A673 (cell line): ENCODE results near the gene CAMTA2. TPM values are rescaled to one million over a fixed set of nuclear protein-coding genes. Genes with fewer than 3 reads are reported as not detected.
A peak's percentile ranks its signal among the peaks of the same experiment; 100 is the strongest.

Source experiments
- BruUV-seq: library from RNA; stranded (reverse); fragments of 400-500 nt; replicated peaks from 2 replicates; lab custom pipeline; 2021; lab: Mats Ljungman, UMichigan
- CTCF ChIA-PET: fragments of 300-600 bp; sonication (Branson Sonifier 250); formaldehyde crosslinking; loops from one replicate; lab custom pipeline; 2022; ENCODE audit warnings: antibody characterized with exemption; lab: Charles Lee
- POLR2A ChIA-PET: fragments of 300-600 bp; sonication (Branson Sonifier 250); formaldehyde crosslinking; loops from one replicate; lab custom pipeline; 2022; ENCODE audit warnings: antibody characterized with exemption; ENCODE audit not compliant: low non-redundant PET; lab: Charles Lee
- DNase-seq: peaks from one replicate; pipeline ENCODE4 v3.0.0-alpha.2; 2015; ENCODE audit warnings: low spot score
- H3K27ac ChIP-seq: fragments of 200-600 bp; sonication (generic); 2 replicates; pipeline ENCODE4 v1.5.1; 2016; ENCODE audit warnings: mixed run types, low read depth, mild to moderate bottlenecking, mixed read lengths, antibody characterized with exemption, low read length; ENCODE audit not compliant: poor library complexity, severe bottlenecking
- H3K27me3 ChIP-seq: fragments of 200-600 bp; sonication (generic); replicated peaks from 2 replicates; pipeline ENCODE4 v1.6.1; 2017; ENCODE audit warnings: mixed run types, low read depth, mild to moderate bottlenecking, mixed read lengths, antibody characterized with exemption, low read length; ENCODE audit not compliant: insufficient read depth, poor library complexity
- H3K36me3 ChIP-seq: fragments of 200-600 bp; sonication (generic); 2 replicates; pipeline ENCODE4 v1.6.1; 2016; ENCODE audit warnings: mixed run types, mild to moderate bottlenecking, mixed read lengths, antibody characterized with exemption, low read length; ENCODE audit not compliant: insufficient read depth, poor library complexity, severe bottlenecking
- H3K4me1 ChIP-seq: fragments of 200-600 bp; sonication (generic); 2 replicates; pipeline ENCODE4 v1.6.1; 2017; ENCODE audit warnings: mixed run types, mild to moderate bottlenecking, mixed read lengths, antibody characterized with exemption, low read length; ENCODE audit not compliant: insufficient read depth, poor library complexity, severe bottlenecking
- H3K4me3 ChIP-seq: fragments of 200-600 bp; sonication (generic); 2 replicates; pipeline ENCODE4 v1.5.1; 2016; ENCODE audit warnings: low read depth, mixed run types, mild to moderate bottlenecking, mixed read lengths, low read length; ENCODE audit not compliant: poor library complexity, severe bottlenecking
- H3K9me3 ChIP-seq: fragments of 200-600 bp; sonication (generic); 2 replicates; pipeline ENCODE4 v1.6.1; 2016; ENCODE audit warnings: mixed run types, low read depth, mild to moderate bottlenecking, mixed read lengths, antibody characterized with exemption, low read length; ENCODE audit not compliant: poor library complexity, severe bottlenecking
- CTCF ChIP-seq: fragments of 300-800, 200-600 bp; sonication (generic); conservative IDR thresholded peaks from 2 replicates; pipeline ENCODE4 v1.5.1; 2017; ENCODE audit warnings: low read depth, mild to moderate bottlenecking, antibody characterized with exemption, low read length, moderate library complexity, mixed read lengths
- EZH2 ChIP-seq: fragments of 200-600 bp; sonication (generic); IDR thresholded peaks from 2 replicates; pipeline ENCODE4 v1.6.1; 2017; ENCODE audit warnings: borderline replicate concordance, low read depth, mild to moderate bottlenecking, mixed read lengths, antibody characterized with exemption, low read length; ENCODE audit not compliant: poor library complexity, severe bottlenecking
- intact Hi-C: fragments of 100-400 bp; cut with micrococcal nuclease; formaldehyde crosslinking; loops from one replicate; pipeline ENCODE4 v1.10.0; 2022; ENCODE audit not compliant: unreplicated experiment
- total RNA-seq: library from RNA; stranded (reverse); gene quantifications from 2 replicates; pipeline ENCODE4 v1.2.3, GENCODE V29; 2021

CAMTA2 gene
- total RNA-seq, 1 experiment from 2014 or later, result 16.3 TPM

- peak; percentile 82 for DNase-seq
- TF ChIP-seq EZH2 (no peak), CTCF (peak; percentile 76)
- Histone ChIP-seq H3K4me1 (peaks cover 4% of the 10 kb centered on the region), H3K27me3 (no peaks in the 10 kb centered on the region), H3K4me3 (no peak overlapping the region), H3K36me3 (peaks cover 7% of the 10 kb centered on the region), H3K9me3 (no peaks in the 10 kb centered on the region), H3K27ac (peak overlapping the region; percentile 21)
- intact Hi-C loops, result loop anchor here (1.0 kb wide), 1 partner anchor 82 kb away; no protein-coding TSS in a partner anchor
- no TSS peak for BruUV-seq
- CTCF ChIA-PET, result interaction anchor here (0.9 kb wide), 1 partner anchor 81 kb away, joined by 3 read pairs; no protein-coding TSS in a partner anchor
- POLR2A ChIA-PET, result no interaction called here
Observed at GRCh38 chr17:4980644-4981216, 6.7 kb downstream of the CAMTA2 start.

GRCh38 chr17:4978726-4979125, 8.7 kb downstream of the CAMTA2 start:
- H3K36me3 ChIP-seq, result peaks cover 7% of the 10 kb centered on the region
- ChIA-PET POLR2A (no interaction called here), CTCF (no interaction called here)
- peaks cover 4% of the 10 kb centered on the region for H3K4me1 ChIP-seq
- H3K9me3 ChIP-seq, result no peaks in the 10 kb centered on the region
- H3K27me3 ChIP-seq, result no peaks in the 10 kb centered on the region
- no peak overlapping the region for H3K27ac ChIP-seq
- intact Hi-C loops, result no loop called here
- no TSS peak for BruUV-seq
- no peak for TF ChIP-seq EZH2
- no peak for TF ChIP-seq CTCF
- DNase-seq, result no peak
- no peak overlapping the region for H3K4me3 ChIP-seq

GRCh38 chr17:4974115-4974670, 13.3 kb downstream of the CAMTA2 start:
- POLR2A ChIA-PET, result no interaction called here
- Histone ChIP-seq H3K4me3 (no peak overlapping the region), H3K27me3 (no peaks in the 10 kb centered on the region)

More at GRCh38 chr17:4974115-4974670, 13.3 kb downstream of the CAMTA2 start:
- no peak for TF ChIP-seq CTCF
- TF ChIP-seq EZH2, result no peak
- H3K4me1 ChIP-seq, result peaks cover 2% of the 10 kb centered on the region
- H3K27ac ChIP-seq, result no peak overlapping the region
- no peaks in the 10 kb centered on the region for H3K9me3 ChIP-seq
- H3K36me3 ChIP-seq, result peaks cover 7% of the 10 kb centered on the region
- no TSS peak for BruUV-seq
- intact Hi-C loops, result no loop called here
- no peak for DNase-seq
- CTCF ChIA-PET, result no interaction called here
